DOHH2 (cell line): ENCODE results near the gene PSMD9.
"Not testable (repeated sequence)": the region's sequence is repeated elsewhere in the genome, so short reads cannot be mapped to it uniquely, and the experiment has no call there.

ENCODE experiments used
- H3F3A ChIP-seq: fragments of 200-600 bp; sonication (generic), shearing (Covaris generic); 2 replicates; pipeline ENCODE4 v1.6.0; 2016; ENCODE audit warnings: antibody characterized with exemption, mild to moderate bottlenecking; ENCODE audit not compliant: control insufficient read depth, insufficient read depth
- H3K27ac ChIP-seq: fragments of 200-600 bp; sonication (generic); 2 replicates; pipeline ENCODE4 v1.5.1; 2014; ENCODE audit warnings: low read depth, mild to moderate bottlenecking, low read length, moderate library complexity
- H3K27me3 ChIP-seq: fragments of 200-600 bp; sonication (generic); 2 replicates; pipeline ENCODE4 v1.6.1; 2014; ENCODE audit warnings: mild to moderate bottlenecking, low read length, mixed read lengths; ENCODE audit not compliant: control insufficient read depth
- H3K36me3 ChIP-seq: fragments of 200-600 bp; sonication (generic); 2 replicates; pipeline ENCODE4 v1.6.1; 2014; ENCODE audit warnings: mild to moderate bottlenecking, low read length, moderate library complexity, mixed read lengths; ENCODE audit not compliant: control insufficient read depth
- H3K4me1 ChIP-seq: fragments of 200-600 bp; sonication (generic); 2 replicates; pipeline ENCODE4 v1.6.1; 2014; ENCODE audit warnings: mild to moderate bottlenecking, low read length, mixed read lengths; ENCODE audit not compliant: control insufficient read depth
- H3K4me2 ChIP-seq: fragments of 200-600 bp; sonication (generic); 2 replicates; pipeline ENCODE4 v1.6.0; 2014; ENCODE audit warnings: mild to moderate bottlenecking, low read length, moderate library complexity
- H3K4me3 ChIP-seq: fragments of 200-600 bp; sonication (generic); 2 replicates; pipeline ENCODE4 v1.5.1; 2014; ENCODE audit warnings: mild to moderate bottlenecking, low read length, mixed read lengths
- H3K79me2 ChIP-seq: fragments of 200-600 bp; sonication (generic); 2 replicates; pipeline ENCODE4 v1.6.1; 2014; ENCODE audit warnings: mild to moderate bottlenecking, low read length, mixed read lengths; ENCODE audit not compliant: control insufficient read depth
- H3K9me2 ChIP-seq: fragments of 200-600 bp; sonication (generic); replicated peaks from 2 replicates; pipeline ENCODE4 v1.6.1; 2014; ENCODE audit warnings: mild to moderate bottlenecking, low read length, mixed read lengths; ENCODE audit not compliant: control insufficient read depth
- H3K9me3 ChIP-seq: fragments of 200-600 bp; sonication (generic); 2 replicates; pipeline ENCODE4 v1.6.1; 2014; ENCODE audit warnings: antibody characterized with exemption, low read length, mixed read lengths; ENCODE audit not compliant: control insufficient read depth, insufficient read depth
- H4K20me1 ChIP-seq: fragments of 200-600 bp; sonication (generic); 2 replicates; pipeline ENCODE4 v1.6.0; 2014; ENCODE audit warnings: low read depth, mild to moderate bottlenecking, antibody characterized with exemption, low read length, moderate library complexity; ENCODE audit not compliant: control insufficient read depth, insufficient read depth
- CTCF ChIP-seq: fragments of 200-600 bp; sonication (generic); IDR thresholded peaks from one replicate; pipeline ENCODE4 v1.5.1; 2014; ENCODE audit warnings: antibody characterized with exemption, mild to moderate bottlenecking, low read depth, low read length; ENCODE audit not compliant: poor library complexity, severe bottlenecking
- EZH2phosphoT487 ChIP-seq: fragments of 200-600 bp; sonication (generic); IDR thresholded peaks from 2 replicates; pipeline ENCODE4 v1.6.1; 2017; ENCODE audit warnings: borderline replicate concordance, mild to moderate bottlenecking, antibody characterized with exemption, low read length, moderate library complexity, mixed read lengths

The PSMD9 gene

GRCh38 chr12:121866331-121866730 lies 22.3 kb upstream of the PSMD9 start:
- no peak overlapping the region for H3K4me3 ChIP-seq
- H3K4me2 ChIP-seq, result no peak overlapping the region
- H3K4me1 ChIP-seq, result no peaks in the 10 kb centered on the region
- H3K27me3 ChIP-seq, result peaks cover 6% of the 10 kb centered on the region; the same call in 1 of the 2 replicates
- no peaks in the 10 kb centered on the region for H3K79me2 ChIP-seq
- H3K9me3 ChIP-seq, result no peaks in the 10 kb centered on the region
- no peaks in the 10 kb centered on the region for H4K20me1 ChIP-seq
- no peaks in the 10 kb centered on the region for H3K36me3 ChIP-seq
- TF ChIP-seq CTCF, result no peak
- no peak for TF ChIP-seq EZH2phosphoT487
- H3K9me2 ChIP-seq, result no peaks in the 10 kb centered on the region
- no peak overlapping the region for H3K27ac ChIP-seq
- H3F3A ChIP-seq, result no peaks in the 10 kb centered on the region

- not testable (repeated sequence) for H3K27me3 ChIP-seq, H3K4me1 ChIP-seq, H3K36me3 ChIP-seq, H3K79me2 ChIP-seq, H3K9me2 ChIP-seq, H3F3A ChIP-seq, H3K9me3 ChIP-seq, H3K27ac ChIP-seq, H4K20me1 ChIP-seq, H3K4me2 ChIP-seq, H3K4me3 ChIP-seq
Observed at GRCh38 chr12:121869229-121869628, 19.4 kb upstream of the PSMD9 start.

GRCh38 chr12:121871467-121871866 lies 17.1 kb upstream of the PSMD9 start:
- H3K79me2 ChIP-seq, result no peaks in the 10 kb centered on the region
- TF ChIP-seq EZH2phosphoT487 (no peak), CTCF (no peak)
- H3K9me2 ChIP-seq, result no peaks in the 10 kb centered on the region
- H3F3A ChIP-seq, result no peaks in the 10 kb centered on the region
- no peaks in the 10 kb centered on the region for H3K4me1 ChIP-seq
- no peak overlapping the region for H3K4me3 ChIP-seq
- H4K20me1 ChIP-seq, result no peaks in the 10 kb centered on the region
- no peak overlapping the region for H3K27ac ChIP-seq
- H3K36me3 ChIP-seq, result no peaks in the 10 kb centered on the region
- no peak overlapping the region for H3K4me2 ChIP-seq
- 0 out of 2 replicates have a peak, but pooled peaks cover 3% of the 10 kb centered on the region for H3K27me3 ChIP-seq
- H3K9me3 ChIP-seq, result no peaks in the 10 kb centered on the region

GRCh38 chr12:121872546-121873215 lies 15.9 kb upstream of the PSMD9 start:
- Histone ChIP-seq H3K27ac (no peak overlapping the region), H3K9me3 (no peaks in the 10 kb centered on the region), H3K27me3 (no peaks in the 10 kb centered on the region), H3K4me3 (no peak overlapping the region), H3K4me2 (no peak overlapping the region), H3K4me1 (no peaks in the 10 kb centered on the region), H3F3A (no peaks in the 10 kb centered on the region), H3K79me2 (no peaks in the 10 kb centered on the region), H4K20me1 (no peaks in the 10 kb centered on the region), H3K36me3 (no peaks in the 10 kb centered on the region), H3K9me2 (no peaks in the 10 kb centered on the region)
- no peak for TF ChIP-seq EZH2phosphoT487
- no peak for TF ChIP-seq CTCF
